ENCODE measurements around the gene CDH13.

The CDH13 gene

GRCh38 chr16:82758406-82758805, 131.6 kb downstream of the CDH13 start:
- Histone ChIP-seq H3K27ac (ENCODE audit: low read length) (no peak overlapping the region), H3K27me3 (ENCODE audit: control insufficient read depth, insufficient read depth, low read length) (no peaks in the 10 kb centered on the region), H3K4me3 (ENCODE audit: low read length) (no peak overlapping the region), H3K36me3 (ENCODE audit: control insufficient read depth, insufficient read depth, low read length) (no peaks in the 10 kb centered on the region), H3K4me1 (ENCODE audit: control insufficient read depth, insufficient read depth, low read length) (peaks cover 2% of the 10 kb centered on the region; the same call in 1 of the 2 replicates), H3K9me3 (ENCODE audit: control insufficient read depth, insufficient read depth, low read length) (no peaks in the 10 kb centered on the region)
- WGBS (ENCODE audit: insufficient coverage, insufficient read length): no CpG with 5 or more reads among the region's 4 CpGs
- DNase-seq (ENCODE audit: low read depth, low spot score): no peak

DNA sequence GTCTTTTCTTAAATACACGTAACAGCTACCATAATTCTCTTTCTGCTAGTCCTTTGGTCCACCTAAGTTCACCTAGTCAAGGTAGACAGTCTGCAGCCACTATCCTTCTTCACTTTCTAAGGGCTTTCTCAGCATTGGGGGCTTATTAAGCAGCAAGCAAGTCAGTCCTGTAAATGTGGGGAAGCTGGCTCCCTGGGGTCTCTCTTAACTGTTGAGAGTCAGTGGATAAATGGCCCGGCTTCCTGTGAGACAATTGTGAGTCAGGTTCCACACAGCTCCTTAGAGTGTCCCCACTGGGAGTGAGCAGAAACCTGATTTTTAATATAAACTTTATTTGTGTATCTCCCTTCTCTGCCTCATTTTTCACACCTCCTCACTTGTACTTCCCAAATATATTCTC, 132.1 kb downstream of the CDH13 start:
- H3K4me1 ChIP-seq (ENCODE audit: control insufficient read depth, insufficient read depth, low read length): peaks cover 2% of the 10 kb centered on the region; the same call in 1 of the 2 replicates
- no peak for DNase-seq (ENCODE audit: low read depth, low spot score)
- no peaks in the 10 kb centered on the region for H3K27me3 ChIP-seq (ENCODE audit: control insufficient read depth, insufficient read depth, low read length)
- no peak overlapping the region for H3K4me3 ChIP-seq (ENCODE audit: low read length)
- H3K36me3 ChIP-seq (ENCODE audit: control insufficient read depth, insufficient read depth, low read length): no peaks in the 10 kb centered on the region
- WGBS (ENCODE audit: insufficient coverage, insufficient read length): no CpG with 5 or more reads among the region's 2 CpGs
- H3K9me3 ChIP-seq (ENCODE audit: control insufficient read depth, insufficient read depth, low read length): no peaks in the 10 kb centered on the region
- H3K27ac ChIP-seq (ENCODE audit: low read length): no peak overlapping the region

- Histone ChIP-seq H3K27me3 (ENCODE audit: control insufficient read depth, insufficient read depth, low read length) (no peaks in the 10 kb centered on the region), H3K4me1 (ENCODE audit: control insufficient read depth, insufficient read depth, low read length) (peaks cover 2% of the 10 kb centered on the region; the same call in 1 of the 2 replicates), H3K36me3 (ENCODE audit: control insufficient read depth, insufficient read depth, low read length) (no peaks in the 10 kb centered on the region), H3K27ac (ENCODE audit: low read length) (no peak overlapping the region), H3K9me3 (ENCODE audit: control insufficient read depth, insufficient read depth, low read length) (no peaks in the 10 kb centered on the region), H3K4me3 (ENCODE audit: low read length) (no peak overlapping the region)
- WGBS (ENCODE audit: insufficient coverage, insufficient read length): no CpG with 5 or more reads among the region's 4 CpGs
- no peak for DNase-seq (ENCODE audit: low read depth, low spot score)
These were observed 134.5 kb downstream of the CDH13 start for GRCh38 chr16:82761236-82761635.

DNA sequence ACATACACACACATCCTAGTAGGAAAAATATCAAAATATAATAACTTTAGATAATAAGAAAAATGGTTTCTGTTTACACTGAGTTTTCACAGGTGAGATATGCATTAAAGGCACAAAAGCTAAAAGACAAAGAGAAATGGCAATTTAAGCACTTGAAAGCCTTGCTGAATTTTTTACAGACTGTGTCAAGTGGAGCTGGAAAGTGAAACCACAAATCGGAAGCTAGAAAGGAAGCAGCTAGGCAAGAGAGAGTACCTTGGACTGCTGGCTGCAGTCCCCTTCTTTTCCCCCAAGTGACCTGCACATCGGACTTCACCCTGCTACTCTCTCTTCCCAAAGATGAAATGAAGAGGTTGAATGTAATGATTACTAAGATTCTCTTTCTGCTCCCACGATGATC, 135.1 kb downstream of the CDH13 start:
- peaks cover 2% of the 10 kb centered on the region; the same call in 1 of the 2 replicates for H3K4me1 ChIP-seq (ENCODE audit: control insufficient read depth, insufficient read depth, low read length)
- WGBS (ENCODE audit: insufficient coverage, insufficient read length): no CpG with 5 or more reads among the region's 3 CpGs
- H3K4me3 ChIP-seq (ENCODE audit: low read length): no peak overlapping the region
- no peaks in the 10 kb centered on the region for H3K36me3 ChIP-seq (ENCODE audit: control insufficient read depth, insufficient read depth, low read length)
- no peaks in the 10 kb centered on the region for H3K27me3 ChIP-seq (ENCODE audit: control insufficient read depth, insufficient read depth, low read length)
- DNase-seq (ENCODE audit: low read depth, low spot score): no peak
- no peak overlapping the region for H3K27ac ChIP-seq (ENCODE audit: low read length)
- H3K9me3 ChIP-seq (ENCODE audit: control insufficient read depth, insufficient read depth, low read length): no peaks in the 10 kb centered on the region

- Histone ChIP-seq H3K4me1 (ENCODE audit: control insufficient read depth, insufficient read depth, low read length) (peaks cover 2% of the 10 kb centered on the region; the same call in 1 of the 2 replicates), H3K9me3 (ENCODE audit: control insufficient read depth, insufficient read depth, low read length) (no peaks in the 10 kb centered on the region), H3K27ac (ENCODE audit: low read length) (no peak overlapping the region), H3K4me3 (ENCODE audit: low read length) (no peak overlapping the region), H3K27me3 (ENCODE audit: control insufficient read depth, insufficient read depth, low read length) (no peaks in the 10 kb centered on the region), H3K36me3 (ENCODE audit: control insufficient read depth, insufficient read depth, low read length) (no peaks in the 10 kb centered on the region)
- no CpG with 5 or more reads among the region's 2 CpGs for WGBS (ENCODE audit: insufficient coverage, insufficient read length)
- DNase-seq (ENCODE audit: low read depth, low spot score): no peak
These were observed 136.6 kb downstream of the CDH13 start for GRCh38 chr16:82763371-82763770.

DNA sequence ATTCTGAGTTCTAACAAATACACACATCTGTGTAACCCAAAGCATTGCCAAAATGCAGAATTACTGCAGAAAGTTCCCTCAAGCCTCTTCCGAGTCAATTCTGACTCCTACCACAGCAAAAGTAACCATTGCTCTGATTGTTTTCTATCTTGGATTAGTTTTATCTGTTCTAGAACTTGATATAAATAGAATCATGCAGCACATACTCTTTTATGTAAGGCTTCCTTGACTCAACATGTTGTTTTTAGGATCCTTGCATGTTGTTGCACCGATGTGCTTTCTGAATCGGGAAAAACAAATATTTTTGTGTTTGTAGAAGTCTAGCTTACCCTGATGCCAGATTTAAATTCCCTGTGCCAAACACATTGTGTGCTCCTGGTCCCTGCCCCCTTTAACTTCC, 140.4 kb downstream of the CDH13 start:
- no peaks in the 10 kb centered on the region for H3K36me3 ChIP-seq (ENCODE audit: control insufficient read depth, insufficient read depth, low read length)
- no peaks in the 10 kb centered on the region for H3K9me3 ChIP-seq (ENCODE audit: control insufficient read depth, insufficient read depth, low read length)
- no peaks in the 10 kb centered on the region for H3K4me1 ChIP-seq (ENCODE audit: control insufficient read depth, insufficient read depth, low read length)
- no CpG with 5 or more reads among the region's 3 CpGs for WGBS (ENCODE audit: insufficient coverage, insufficient read length)
- no peak overlapping the region for H3K4me3 ChIP-seq (ENCODE audit: low read length)
- no peaks in the 10 kb centered on the region for H3K27me3 ChIP-seq (ENCODE audit: control insufficient read depth, insufficient read depth, low read length)
- H3K27ac ChIP-seq (ENCODE audit: low read length): no peak overlapping the region
- no peak for DNase-seq (ENCODE audit: low read depth, low spot score)

GRCh38 chr16:82767808-82768207, 141.0 kb downstream of the CDH13 start:
- no peak overlapping the region for H3K27ac ChIP-seq (ENCODE audit: low read length)
- no peaks in the 10 kb centered on the region for H3K9me3 ChIP-seq (ENCODE audit: control insufficient read depth, insufficient read depth, low read length)
- H3K36me3 ChIP-seq (ENCODE audit: control insufficient read depth, insufficient read depth, low read length): no peaks in the 10 kb centered on the region
- no peaks in the 10 kb centered on the region for H3K27me3 ChIP-seq (ENCODE audit: control insufficient read depth, insufficient read depth, low read length)
- whole genome bisulfite sequencing (ENCODE audit: insufficient coverage, insufficient read length): no CpG with 5 or more reads among the region's 4 CpGs
- no peaks in the 10 kb centered on the region for H3K4me1 ChIP-seq (ENCODE audit: control insufficient read depth, insufficient read depth, low read length)
- no peak for DNase-seq (ENCODE audit: low read depth, low spot score)
- H3K4me3 ChIP-seq (ENCODE audit: low read length): no peak overlapping the region

DNA sequence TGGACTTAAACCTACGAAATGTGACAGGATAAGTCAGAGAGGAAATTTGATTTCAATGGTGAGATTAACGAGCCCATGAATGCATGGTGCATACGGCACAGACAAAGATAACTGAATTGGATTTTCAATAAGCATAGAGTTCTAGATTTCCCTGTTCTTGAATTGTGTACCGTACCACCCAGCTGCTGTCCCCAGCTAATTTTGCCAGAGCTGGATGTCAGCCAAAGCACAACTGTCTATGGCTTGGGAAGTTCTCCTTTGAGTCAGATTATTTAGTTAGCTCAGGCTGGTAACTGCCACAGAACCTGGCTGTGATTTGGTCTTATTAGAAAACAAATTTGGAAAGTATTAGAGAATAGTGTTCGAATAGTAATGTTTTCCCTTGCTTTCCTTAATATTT, 143.1 kb downstream of the CDH13 start:
- WGBS (ENCODE audit: insufficient coverage, insufficient read length): no CpG with 5 or more reads among the region's 5 CpGs
- Histone ChIP-seq H3K36me3 (ENCODE audit: control insufficient read depth, insufficient read depth, low read length) (no peaks in the 10 kb centered on the region), H3K9me3 (ENCODE audit: control insufficient read depth, insufficient read depth, low read length) (no peaks in the 10 kb centered on the region), H3K4me3 (ENCODE audit: low read length) (no peak overlapping the region), H3K27me3 (ENCODE audit: control insufficient read depth, insufficient read depth, low read length) (no peaks in the 10 kb centered on the region), H3K27ac (ENCODE audit: low read length) (no peak overlapping the region), H3K4me1 (ENCODE audit: control insufficient read depth, insufficient read depth, low read length) (no peaks in the 10 kb centered on the region)
- DNase-seq (ENCODE audit: low read depth, low spot score): no peak

- Histone ChIP-seq H3K27ac (ENCODE audit: low read length) (no peak overlapping the region), H3K4me1 (ENCODE audit: control insufficient read depth, insufficient read depth, low read length) (no peaks in the 10 kb centered on the region), H3K27me3 (ENCODE audit: control insufficient read depth, insufficient read depth, low read length) (no peaks in the 10 kb centered on the region), H3K4me3 (ENCODE audit: low read length) (no peak overlapping the region), H3K9me3 (ENCODE audit: control insufficient read depth, insufficient read depth, low read length) (no peaks in the 10 kb centered on the region), H3K36me3 (ENCODE audit: control insufficient read depth, insufficient read depth, low read length) (no peaks in the 10 kb centered on the region)
- DNase-seq (ENCODE audit: low read depth, low spot score): no peak
- WGBS (ENCODE audit: insufficient coverage, insufficient read length): no CpG with 5 or more reads among the region's 3 CpGs
These were observed 145.4 kb downstream of the CDH13 start for GRCh38 chr16:82772215-82772614.

DNA sequence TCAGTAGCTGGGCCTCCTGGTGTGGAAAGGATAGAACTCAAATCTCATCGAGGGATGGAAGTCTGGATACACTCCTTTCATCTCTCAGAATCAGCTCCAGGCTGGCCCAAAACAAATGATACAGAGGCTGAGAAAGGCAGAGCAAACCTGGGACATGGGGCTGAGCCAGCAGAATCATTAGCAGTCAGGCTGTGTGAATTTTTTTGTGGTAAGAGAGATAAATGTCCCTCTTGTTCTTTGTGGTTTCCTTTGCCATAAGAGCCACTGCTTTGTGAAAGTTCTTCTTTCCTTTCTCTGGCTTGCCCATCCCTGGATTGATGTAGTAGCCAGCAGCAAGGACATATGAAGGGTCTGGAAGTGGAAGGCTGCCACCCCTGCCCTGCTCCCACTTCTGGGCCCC, 146.2 kb downstream of the CDH13 start:
- no CpG with 5 or more reads among the region's 1 CpG for WGBS (ENCODE audit: insufficient coverage, insufficient read length)
- no peak for DNase-seq (ENCODE audit: low read depth, low spot score)

GRCh38 chr16:82776470-82777146, 149.8 kb downstream of the CDH13 start:
- H3K9me3 ChIP-seq (ENCODE audit: control insufficient read depth, insufficient read depth, low read length): no peaks in the 10 kb centered on the region
- H3K4me1 ChIP-seq (ENCODE audit: control insufficient read depth, insufficient read depth, low read length): no peaks in the 10 kb centered on the region
- no peak for DNase-seq (ENCODE audit: low read depth, low spot score)
- H3K27me3 ChIP-seq (ENCODE audit: control insufficient read depth, insufficient read depth, low read length): no peaks in the 10 kb centered on the region
- WGBS (ENCODE audit: insufficient coverage, insufficient read length): no CpG with 5 or more reads among the region's 5 CpGs
- no peak overlapping the region for H3K4me3 ChIP-seq (ENCODE audit: low read length)
- no peak overlapping the region for H3K27ac ChIP-seq (ENCODE audit: low read length)
- no peaks in the 10 kb centered on the region for H3K36me3 ChIP-seq (ENCODE audit: control insufficient read depth, insufficient read depth, low read length)

More for the DNA sequence above, 146.2 kb downstream of the CDH13 start:
- no peak overlapping the region for H3K4me3 ChIP-seq (ENCODE audit: low read length)
- H3K36me3 ChIP-seq (ENCODE audit: control insufficient read depth, insufficient read depth, low read length): no peaks in the 10 kb centered on the region
- H3K27me3 ChIP-seq (ENCODE audit: control insufficient read depth, insufficient read depth, low read length): no peaks in the 10 kb centered on the region
- no peak overlapping the region for H3K27ac ChIP-seq (ENCODE audit: low read length)
- no peaks in the 10 kb centered on the region for H3K9me3 ChIP-seq (ENCODE audit: control insufficient read depth, insufficient read depth, low read length)
- no peaks in the 10 kb centered on the region for H3K4me1 ChIP-seq (ENCODE audit: control insufficient read depth, insufficient read depth, low read length)
